ENCODE results near the gene RLN1.
"Not testable (repeated sequence)": the region's sequence is repeated elsewhere in the genome, so short reads cannot be mapped to it uniquely, and the experiment has no call there.

The RLN1 gene

DNA sequence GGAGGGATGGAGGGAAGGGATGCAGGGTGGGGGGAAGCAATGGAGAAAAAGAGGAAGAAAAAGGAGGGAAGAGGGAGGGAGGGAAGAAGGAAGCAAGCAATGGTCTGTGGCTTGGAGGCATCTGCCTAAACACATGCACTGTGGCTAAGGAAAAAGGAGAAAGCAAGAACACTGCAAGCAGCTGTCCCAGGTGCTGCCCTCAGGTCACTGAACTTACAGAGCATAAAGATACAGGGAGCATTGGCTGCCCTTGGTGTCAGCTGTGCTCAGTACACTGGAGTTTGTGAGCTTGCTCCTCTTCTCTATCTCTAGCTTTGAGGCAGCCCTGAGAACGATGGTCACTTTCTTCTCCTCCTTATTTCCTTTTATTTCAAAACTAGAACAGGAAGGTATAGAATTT, 18.1 kb downstream of the RLN1 start:
- not testable (repeated sequence) for DNase-seq

DNA sequence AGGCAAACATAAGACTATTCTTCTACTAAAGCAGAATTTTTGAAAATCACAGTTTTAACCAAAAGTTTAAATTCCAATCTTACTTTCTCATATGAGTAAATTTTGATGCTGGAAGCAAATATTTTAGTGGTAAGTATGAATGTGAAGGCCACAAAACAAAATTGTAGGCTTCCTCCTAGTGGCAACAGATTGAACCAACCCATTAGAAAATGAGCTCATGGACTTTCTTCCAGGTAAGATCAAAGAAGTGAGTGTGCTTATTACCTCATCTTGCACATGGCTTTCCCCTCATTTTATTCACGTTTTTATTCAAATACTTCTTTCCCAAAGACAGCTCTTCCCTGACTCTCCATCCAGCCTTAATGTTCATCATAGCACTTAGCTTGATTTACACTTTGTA, 18.6 kb downstream of the RLN1 start:
- no peak for DNase-seq

DNA sequence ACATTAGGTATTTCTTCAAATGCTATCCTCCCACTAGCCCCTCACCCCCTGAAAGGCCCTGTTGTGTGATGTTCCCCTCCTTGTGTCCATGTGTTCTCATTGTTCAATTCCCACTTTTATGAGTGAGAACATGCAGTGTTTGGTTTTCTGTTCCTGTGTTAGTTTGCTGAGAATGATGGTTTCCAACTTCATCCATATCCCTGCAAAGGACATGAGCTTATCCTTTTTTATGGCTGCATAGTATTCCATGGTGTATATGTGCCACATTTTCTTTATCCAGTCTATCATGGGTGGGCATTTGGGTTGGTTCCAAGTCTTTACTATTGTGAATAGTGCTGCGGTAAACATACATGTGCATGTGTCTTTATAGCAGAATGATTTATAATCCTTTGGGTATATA, 23.3 kb downstream of the RLN1 start:
- DNase-seq: not testable (repeated sequence)

DNA sequence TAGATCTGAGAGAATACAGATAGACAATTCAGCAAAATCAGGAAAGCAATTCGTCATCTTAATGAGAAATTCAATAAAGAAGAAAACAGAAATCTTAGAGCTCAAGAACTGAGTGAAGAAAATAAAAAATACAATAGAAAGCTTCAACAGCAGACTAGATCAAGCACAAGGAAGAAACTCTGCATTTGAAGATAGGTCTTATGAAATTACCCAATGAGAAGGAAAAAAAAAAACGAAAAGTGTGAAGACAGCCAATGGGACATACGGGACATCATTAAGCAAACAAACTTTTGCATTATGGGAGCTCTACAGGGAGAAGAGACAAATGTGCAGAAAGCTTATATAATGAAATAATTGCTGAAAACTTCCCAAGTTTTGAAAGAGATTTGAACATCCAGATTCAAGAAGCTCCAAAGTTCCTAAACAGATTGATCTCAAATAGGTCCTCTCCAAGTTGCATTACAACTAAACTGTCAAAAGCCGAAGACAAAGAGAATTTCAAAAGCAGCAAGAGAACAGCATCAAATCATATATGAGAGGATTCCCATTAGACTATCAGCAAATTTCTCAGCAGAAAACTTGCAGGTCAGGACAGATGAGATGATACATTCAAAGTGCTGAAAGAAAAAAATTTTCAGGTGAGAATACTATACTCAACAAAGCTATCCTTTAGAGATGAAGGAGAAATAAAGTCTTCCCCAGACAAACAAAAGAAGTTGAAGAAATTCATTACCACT, 24.3 kb downstream of the RLN1 start:
- DNase-seq: no peak

DNA sequence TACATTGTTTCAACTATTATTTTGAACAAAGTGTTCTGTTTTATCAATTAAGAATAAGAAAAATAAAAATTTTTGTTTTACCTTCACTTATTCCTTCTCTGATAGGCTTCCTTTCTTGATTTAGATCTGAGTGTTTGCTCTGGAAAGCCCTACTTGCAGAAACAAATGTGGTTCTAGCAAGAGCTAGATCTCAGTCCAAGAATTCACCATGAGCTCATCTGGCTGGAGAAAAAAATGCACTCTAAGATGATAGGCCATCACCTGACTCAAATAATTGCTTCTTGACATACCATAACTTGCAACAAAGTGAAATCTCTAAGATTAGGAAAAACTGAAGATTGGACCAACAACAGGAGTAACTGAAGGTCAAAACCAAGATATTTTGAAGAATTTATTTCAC, 28.8 kb downstream of the RLN1 start:
- no peak for DNase-seq

DNA sequence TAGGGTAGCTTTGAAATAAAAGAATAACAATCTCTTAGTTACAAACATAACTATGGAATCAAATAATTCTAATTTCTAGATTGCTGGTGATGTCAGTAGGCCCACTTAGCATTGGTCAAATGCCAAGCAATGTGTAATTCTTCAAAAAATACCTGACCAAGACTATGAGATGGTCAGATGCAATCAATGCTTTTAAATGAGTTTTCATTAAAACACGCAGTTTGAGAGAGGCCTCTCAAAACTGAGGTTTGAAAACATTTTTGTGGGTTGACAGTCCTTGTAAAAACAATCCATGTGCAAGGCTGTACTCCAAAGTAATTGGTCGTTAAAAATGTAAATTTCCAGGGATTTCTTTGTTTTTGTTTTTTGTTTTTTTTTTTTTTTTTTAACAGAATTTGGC, 33.9 kb downstream of the RLN1 start:
- DNase-seq: no peak

DNA sequence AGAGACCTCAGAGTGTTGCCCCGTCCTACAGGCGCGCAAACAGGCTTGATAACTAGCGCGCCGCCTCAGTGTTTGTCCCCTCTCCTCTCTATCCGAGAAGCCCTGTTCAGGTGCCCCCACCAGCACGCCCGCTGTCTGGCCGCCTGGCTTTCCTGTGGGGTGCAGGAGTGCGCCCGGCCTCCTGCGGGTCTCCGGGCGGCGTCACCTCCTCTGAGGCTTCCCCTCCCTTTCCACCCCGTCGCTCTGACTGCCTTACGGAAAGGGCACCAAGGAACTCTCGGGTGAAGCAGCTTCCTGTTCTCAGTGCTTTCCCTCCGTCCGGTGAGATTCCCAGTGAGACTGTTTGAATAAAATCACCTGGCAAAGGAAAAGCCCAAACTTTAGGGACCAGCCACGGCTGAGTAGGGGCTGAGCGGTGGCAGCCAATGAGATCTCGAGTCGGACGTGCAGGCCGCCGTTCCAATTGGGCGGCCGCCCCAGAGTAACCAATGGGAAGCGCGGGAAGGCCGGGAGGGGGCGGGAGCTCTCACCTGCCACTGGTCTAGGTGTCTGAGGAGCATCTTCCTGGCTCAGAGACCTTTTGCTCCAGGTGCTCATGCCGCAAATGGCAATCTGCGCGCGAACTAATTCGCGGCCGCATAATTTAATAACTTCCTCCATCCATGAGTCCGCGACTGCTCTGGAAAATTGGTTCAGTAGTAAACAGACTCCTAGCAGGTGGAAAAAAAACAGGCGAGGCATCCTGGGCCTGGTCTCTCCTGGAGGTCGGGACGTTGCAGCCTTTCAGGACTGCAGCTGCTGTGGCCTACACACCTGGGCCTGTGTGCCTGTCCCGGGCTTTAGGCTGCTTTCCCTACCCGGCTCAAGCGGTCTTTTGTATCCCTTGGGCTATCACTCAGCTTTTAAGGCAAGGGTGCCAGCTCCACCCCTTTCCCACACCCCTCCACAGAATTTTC, 35.6 kb downstream of the RLN1 start, which contains the start of gene RLN2:
Gene RLN2, minus strand, starts transcription at position 877 of the 956 bp plus-strand sequence. Its CDS starts 136 bp downstream, at position 741.
- DNase-seq: not testable (repeated sequence)

DNA sequence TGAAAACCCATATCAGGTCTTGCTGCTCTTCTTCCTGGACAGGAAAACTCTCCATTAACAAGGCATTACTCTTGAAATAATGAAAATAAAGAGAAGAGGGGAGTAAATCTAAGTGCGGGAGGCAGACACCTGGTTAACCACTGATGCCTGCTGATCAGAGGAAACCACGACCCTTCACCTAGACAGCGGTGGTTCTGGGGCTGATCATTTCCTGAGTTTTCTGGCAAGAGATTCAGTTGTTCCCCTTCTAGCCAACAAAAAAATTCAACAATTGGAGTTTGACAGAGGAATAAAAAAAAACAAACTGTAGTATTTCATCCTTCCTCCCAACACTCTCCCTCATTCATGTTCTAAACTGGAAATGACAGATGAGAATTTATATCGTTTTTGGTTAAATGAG, 38.1 kb downstream of the RLN1 start:
- DNase-seq: no peak

DNA sequence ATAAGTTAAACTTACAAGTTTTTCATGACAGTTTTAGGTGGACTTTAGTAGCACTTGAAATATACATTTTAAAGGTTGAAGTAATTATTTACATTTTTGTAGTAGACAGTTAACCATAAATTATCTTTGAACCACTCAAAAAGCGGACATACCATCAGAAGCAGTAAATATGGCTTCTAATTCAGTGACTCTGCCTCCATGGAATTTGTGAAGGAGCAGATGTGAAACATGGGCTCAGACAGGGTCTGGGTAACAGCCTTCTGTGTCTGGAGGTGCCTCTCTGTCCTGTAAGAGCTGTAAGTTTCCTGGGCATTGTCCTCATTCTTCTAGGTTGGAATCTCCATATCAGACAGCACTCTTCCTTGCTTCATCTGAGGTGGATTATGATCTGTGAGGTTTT, 47.5 kb downstream of the RLN1 start:
- DNase-seq: no peak

DNA sequence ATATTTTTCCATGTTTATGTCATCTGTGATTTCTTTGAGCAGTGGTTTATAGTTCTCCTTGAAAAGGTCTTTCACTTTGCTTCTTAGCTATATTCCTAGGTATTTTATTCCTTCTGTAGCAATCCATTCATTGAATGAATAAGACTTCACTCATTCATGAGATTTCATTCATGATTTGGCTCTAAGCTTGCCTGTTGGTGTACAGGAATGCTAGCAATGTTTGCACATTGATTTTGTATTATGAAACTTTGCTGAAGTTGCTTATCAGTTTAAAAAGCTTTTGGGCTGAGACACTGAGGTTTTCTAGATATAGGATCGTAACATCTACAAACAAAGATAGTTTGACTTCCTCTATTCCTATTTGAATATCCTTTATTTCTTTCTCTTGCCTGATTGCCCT, 51.1 kb downstream of the RLN1 start:
- no peak for DNase-seq

DNA sequence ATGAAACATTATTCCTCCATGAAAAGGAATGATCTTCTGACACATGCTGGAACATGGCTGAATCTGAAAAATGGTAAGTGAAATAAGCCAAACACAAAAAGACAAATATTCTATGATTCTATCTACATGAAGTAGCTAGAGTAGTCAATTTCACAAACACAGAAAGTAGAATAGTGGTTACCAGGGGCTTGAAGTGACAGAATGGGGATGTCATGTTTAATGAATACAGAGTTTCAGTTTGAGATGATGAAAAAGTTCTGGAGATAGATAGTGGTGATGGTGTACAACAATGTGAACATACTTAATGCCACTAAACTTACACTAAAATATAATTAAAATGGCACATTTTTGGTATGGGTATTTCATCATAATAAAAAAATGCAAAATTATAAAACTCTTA, 53.4 kb downstream of the RLN1 start:
- no peak for DNase-seq
